ENCODE data around the gene SHLD1.
"Not testable (repeated sequence)": the region's sequence is repeated elsewhere in the genome, so short reads cannot be mapped to it uniquely, and the experiment has no call there.

SHLD1 gene, protein sequence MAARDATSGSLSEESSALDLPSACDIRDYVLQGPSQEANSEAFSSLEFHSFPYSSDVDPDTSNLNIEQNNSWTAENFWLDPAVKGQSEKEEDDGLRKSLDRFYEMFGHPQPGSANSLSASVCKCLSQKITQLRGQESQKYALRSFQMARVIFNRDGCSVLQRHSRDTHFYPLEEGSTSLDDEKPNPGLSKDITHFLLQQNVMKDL

DNA sequence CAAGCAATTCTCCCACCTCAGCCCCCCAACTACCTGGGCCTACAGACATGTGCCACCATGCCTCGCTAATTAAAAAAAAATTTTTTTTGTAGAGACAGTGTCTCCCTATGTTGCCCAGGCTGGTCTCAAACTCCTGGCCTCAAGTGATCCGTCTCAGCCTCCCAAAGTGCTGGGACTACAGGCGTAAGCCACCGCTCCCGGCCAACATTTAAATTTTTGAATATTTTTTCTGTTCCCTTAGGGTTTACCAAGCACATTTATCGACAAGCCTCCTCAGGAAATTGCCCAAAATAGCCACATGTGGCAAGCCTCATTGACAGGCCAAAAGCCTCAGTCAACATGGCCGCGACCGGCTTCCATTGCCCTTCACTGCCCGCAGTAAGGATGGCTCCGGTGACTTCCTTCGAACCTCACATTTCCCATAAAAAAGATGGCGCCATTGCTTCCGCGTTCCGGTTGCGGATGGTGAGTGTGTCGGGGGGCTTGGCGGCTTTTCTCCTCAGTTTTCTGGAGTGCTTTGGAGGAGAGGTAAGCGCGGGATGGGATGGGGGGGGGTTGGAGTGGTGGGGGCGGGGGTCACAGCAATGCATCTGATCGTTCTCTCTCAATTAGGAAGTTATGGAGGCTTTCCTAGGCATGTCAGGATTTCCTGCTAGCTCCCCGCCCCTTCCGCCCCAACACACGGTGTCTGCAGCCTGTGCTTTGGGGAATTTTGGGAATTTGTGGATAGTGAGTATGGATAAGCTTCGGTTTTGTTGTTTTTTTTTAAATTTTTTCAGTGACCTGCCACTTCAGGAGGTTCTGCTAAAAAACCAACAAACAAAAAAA lies at the start of gene SHLD1:
TSS of gene SHLD1 (plus strand) at position 450 of the 828 bp plus-strand sequence. CDS start 22,465 bp downstream, outside the sequence.
- in situ Hi-C loops (cut with MboI; ENCODE audit: low sequenced_read_pairs): no loop called here

DNA sequence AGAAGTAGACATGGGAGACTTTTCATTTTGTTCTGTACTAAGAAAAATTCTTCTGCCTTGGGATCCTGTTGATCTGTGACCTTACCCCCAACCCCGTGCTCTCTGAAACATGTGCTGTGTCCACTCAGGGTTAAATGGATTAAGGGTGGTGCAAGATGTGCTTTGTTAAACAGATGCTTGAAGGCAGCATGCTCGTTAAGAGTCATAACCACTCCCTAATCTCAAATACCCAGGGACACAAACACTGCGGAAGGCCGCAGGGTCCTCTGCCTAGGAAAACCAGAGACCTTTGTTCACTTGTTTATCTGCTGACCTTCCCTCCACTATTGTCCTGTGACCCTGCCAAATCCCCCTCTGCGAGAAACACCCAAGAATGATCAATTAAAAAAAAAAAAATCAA lies 47.9 kb upstream of the SHLD1 start:
- in situ Hi-C loops (cut with MboI; ENCODE audit: low sequenced_read_pairs): loop anchor here (25.0 kb wide), 1 partner anchor 110 kb away; no protein-coding TSS in a partner anchor

DNA sequence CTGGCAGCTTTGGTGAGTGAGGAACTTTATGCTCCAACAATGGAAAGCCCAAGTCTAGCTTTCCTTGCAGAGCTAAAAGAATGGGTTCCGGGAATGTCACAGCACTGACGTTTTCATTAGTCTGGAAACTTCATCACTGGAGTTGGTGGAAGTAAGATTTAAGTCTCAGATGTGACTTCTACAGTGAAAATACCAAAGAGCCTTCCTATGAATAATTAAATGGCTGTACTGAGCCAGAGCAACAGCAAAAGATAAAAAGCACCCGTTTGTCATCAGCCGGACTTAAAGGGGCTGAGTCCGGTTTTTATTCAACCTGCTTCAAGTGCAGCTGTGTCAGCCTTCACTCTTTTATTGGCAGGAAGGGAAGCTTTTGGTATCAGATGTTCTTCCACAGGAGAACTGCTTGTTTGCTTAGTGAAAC lies 46.5 kb upstream of the SHLD1 start:
- in situ Hi-C loops (cut with MboI; ENCODE audit: low sequenced_read_pairs): loop anchor here (25.0 kb wide), 1 partner anchor 109 kb away; no protein-coding TSS in a partner anchor

DNA sequence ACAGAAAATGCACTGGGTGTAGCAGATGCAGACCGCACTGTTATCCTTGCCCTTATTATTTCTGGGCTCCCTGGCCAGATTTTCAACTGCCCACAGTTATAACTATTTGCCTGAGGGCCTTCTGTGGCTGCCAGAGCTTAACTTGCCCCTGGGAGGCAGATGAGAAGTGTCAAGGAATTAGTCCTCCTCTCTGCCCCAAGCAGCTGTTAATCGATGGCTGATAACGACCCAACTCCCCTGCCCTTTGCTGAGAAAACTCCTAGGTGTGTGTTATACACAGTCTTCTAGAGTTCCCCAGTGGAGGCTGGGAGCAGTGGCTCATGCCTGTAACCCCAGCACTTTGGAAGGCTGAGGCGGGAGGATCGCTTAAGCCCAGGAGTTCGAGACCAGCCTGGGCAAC lies 44.4 kb upstream of the SHLD1 start:
- in situ Hi-C loops (cut with MboI; ENCODE audit: low sequenced_read_pairs): loop anchor here (25.0 kb wide), 1 partner anchor 106 kb away; no protein-coding TSS in a partner anchor

DNA sequence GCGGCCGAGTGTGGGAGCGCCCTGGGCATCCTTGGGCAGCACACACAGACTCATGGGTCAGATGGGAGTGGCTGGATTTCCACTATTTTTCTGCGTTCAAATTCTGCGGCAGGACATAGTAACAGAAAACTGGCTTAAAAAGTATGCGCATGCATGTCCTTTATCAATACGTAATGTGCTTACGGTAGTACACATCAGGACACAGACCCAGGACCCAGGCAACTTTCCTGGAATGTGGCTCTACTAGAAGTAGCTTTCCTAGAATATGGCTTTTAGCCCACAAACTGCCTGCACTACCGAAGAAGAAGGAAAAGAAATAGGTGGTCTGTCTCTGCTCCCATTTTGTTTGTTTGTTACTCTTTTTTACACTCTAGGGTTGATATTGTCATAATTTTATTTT lies 43.4 kb upstream of the SHLD1 start:
- in situ Hi-C loops (cut with MboI; ENCODE audit: low sequenced_read_pairs): loop anchor here (25.0 kb wide), 1 partner anchor 106 kb away; no protein-coding TSS in a partner anchor

DNA sequence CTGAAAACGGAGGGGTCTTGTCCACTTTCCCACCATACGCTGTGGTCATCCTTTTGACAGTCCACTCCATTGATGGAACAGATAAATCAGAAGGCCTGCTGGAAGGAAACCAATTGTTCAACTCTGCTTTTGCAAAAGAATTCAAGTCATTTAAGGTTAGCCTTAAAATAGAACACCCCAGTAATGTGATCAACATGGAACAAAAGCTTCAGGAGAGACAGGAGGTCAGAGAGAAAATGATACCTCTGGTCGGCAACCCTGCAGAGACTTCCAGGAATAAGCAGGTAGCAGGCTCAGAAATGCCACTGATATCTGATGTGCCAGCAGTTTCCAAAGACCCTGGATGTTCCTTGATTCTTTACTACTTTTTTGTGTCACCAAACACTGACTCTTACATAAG lies 39.6 kb upstream of the SHLD1 start:
- in situ Hi-C loops (cut with MboI; ENCODE audit: low sequenced_read_pairs): loop anchor here (25.0 kb wide), 1 partner anchor 102 kb away; no protein-coding TSS in a partner anchor

DNA sequence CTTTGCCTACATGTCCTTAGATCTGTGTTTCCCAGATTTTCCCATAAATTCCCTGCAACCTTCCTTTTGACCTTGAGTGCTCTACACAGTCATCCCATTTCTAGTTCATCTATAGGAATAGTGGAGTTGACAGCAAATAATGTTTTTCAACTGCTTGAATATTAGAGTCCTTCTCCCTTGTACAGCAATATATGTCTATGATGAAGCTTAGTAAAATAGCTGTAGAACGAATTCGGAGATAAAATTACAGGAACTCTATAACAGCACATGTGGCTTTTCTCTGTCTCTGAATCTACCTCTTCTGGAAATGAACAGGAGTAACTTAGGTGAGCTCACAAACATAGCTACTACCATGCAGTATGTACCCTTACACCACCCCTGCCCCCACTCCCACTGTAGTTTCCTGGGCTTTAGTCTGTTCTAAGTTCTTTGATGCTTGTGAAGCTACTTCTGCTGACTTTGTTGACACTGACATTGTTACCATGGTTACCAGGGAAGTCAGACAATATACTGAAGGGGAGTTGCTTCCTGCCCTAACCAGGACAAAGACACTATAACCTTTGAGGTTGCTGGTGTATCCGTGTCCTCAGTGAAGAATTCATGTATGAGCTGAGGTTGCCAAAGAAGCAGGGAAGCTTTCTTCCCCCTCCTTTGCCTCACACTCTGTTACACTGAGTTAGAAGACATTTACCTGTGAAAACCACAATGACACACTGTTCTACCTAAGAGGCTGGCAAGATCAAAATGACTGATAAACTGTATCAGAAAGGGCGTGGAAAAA lies 35.8 kb upstream of the SHLD1 start:
- in situ Hi-C loops (cut with MboI; ENCODE audit: low sequenced_read_pairs): loop anchor here (25.0 kb wide), 1 partner anchor 98 kb away; no protein-coding TSS in a partner anchor

DNA sequence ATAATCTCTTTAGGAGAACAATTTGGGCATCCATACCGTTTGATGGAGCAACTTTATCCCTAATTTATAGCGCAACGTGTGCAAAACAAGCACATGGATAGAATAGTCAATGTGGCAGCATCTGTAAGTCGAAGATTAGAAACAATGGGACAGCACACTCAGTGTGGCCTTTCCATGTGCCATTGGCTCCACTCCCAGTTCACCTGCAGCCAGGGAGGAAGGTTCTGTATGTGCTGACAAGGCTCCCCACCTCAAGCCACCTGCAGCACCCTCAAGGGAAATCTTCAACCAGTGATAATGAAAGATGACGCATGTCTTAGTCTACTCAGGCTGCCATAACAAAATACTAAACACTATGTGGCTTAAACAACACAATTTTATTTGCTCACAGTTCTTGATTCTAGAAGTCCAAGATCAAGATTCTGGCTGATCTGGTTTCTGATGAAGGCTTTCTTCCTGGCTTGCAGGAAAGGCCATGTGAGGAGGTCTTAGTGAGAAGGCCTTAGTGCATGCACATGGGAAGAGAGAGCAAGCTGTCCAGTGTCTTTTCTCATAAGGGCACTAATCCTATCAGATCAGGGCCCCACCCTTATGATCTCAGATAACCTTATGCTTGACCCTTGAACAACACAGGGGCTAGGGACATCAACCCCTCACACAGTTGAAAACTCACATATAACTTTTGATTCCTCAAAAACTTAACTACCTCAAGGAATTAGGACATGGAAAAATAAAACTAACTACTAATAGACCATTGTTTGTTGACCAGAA lies 34.9 kb upstream of the SHLD1 start:
- in situ Hi-C loops (cut with MboI; ENCODE audit: low sequenced_read_pairs): loop anchor here (25.0 kb wide), 1 partner anchor 97 kb away; no protein-coding TSS in a partner anchor

DNA sequence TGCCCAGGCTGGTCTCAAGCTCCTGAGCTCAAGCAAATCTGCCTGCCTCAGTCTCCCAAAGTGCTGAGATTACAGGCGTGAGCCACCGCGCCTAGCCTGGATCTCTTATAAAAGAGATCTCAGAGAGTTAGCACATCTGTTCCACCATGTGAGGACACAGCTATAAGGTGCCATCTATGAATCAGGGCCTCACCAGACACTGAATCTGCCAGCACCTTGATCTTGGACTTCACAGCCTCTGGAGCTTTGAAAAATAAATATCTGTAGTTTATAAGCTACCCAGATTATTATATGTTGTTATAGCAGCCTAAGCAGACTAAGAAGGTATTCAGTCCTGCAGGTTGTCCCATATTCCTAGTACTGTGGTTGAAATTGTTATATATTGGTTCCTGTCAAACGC lies 33.2 kb upstream of the SHLD1 start:
- in situ Hi-C loops (cut with MboI; ENCODE audit: low sequenced_read_pairs): loop anchor here (25.0 kb wide), 1 partner anchor 95 kb away; no protein-coding TSS in a partner anchor

DNA sequence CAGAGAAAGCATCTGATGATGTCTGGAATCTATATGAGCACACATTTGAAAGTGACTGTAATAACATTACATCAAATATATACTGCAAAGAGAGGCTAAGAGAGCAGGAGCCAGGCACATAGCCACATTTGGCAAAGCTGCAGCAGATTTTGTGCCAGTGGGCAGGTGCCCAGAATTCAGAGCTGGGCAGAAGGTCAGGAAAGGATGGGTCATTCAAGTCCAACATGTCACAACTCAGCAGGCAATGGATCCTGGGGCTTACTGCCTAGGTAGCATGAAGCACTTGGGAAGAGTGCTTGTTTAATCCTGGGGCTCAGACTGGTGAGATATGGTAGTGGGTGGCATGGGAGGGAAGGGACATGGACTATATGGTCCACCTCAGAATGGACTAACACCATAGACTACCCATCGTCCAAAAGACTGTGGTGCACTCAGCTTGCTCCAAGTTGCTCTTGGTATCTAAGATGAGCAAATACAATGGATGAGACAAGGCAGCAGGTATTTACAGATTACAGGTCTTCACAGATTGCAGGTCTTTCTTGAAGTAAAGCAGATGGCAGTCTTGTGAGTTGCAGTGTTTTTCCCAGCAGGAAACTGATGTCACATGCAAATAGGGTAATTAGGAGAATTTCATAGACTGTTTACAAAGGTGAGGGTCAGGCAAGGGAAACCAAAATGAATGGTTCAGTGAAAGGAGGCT lies 31.2 kb upstream of the SHLD1 start:
- in situ Hi-C loops (cut with MboI; ENCODE audit: low sequenced_read_pairs): loop anchor here (25.0 kb wide), 1 partner anchor 93 kb away; no protein-coding TSS in a partner anchor

DNA sequence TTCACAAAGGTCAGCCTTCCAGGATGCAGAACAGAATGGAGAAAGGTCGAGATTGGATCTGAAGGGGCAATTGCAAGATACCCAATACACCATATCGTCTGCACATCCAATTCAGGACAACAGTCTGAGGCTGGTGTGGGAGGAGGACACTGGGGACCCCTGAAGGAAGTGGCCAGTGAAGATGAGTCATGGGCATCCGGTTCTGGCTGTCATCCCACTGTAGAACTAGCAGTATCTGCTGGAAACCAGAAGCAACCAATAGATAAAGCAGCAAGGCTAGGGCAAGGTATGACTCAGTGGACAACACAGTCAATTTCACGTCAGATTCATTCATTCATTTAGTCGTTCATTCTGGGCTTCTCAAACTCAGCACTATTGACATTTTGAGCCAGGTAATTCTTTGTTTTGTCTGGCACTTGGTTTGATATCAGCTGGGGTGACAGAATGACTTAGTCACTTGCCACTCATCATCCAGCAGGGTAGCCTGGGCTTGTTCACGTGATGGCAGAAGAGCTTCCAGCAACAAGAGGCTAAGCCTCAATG lies 30.3 kb upstream of the SHLD1 start:
- in situ Hi-C loops (cut with MboI; ENCODE audit: low sequenced_read_pairs): loop anchor here (25.0 kb wide), 1 partner anchor 92 kb away; no protein-coding TSS in a partner anchor

DNA sequence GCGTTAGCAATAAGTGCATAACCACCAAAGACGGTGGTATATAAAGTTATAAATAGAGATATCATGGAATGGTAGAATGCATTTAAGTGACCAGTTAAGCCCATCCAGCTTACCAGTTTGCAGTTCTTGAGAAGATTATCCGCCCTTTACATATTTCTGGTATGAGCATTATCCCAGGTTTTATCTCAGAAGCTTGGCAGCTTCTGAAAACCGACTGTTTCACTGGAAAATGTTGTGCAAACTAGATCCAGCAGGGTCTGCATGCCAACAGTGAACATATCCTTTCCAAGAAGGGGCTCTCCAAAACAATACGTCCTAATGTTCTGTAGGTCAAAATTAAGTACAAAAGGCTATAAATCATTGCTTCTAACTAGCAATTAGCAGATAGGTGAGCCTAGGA lies 29.5 kb upstream of the SHLD1 start:
- in situ Hi-C loops (cut with MboI; ENCODE audit: low sequenced_read_pairs): loop anchor here (25.0 kb wide), 1 partner anchor 92 kb away; no protein-coding TSS in a partner anchor

DNA sequence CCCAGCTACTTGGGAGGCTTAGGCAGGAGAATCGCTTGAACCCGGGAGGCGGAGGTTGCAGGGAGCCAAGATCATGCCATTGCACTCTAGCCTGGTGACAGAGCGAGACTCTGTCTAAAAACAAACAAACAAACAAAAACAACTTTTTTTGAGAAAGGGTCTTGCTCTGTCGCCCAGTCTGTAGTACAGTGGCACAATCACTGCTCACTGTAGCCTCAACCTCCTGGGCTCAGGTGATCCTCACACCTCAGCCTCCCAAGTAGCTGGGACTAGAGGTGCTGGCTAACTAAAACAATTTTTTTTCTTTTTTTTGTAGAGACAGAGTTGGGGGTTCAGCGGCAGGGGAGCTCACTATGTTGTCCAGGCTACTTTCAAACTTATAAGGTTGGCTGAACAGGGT lies 28.8 kb upstream of the SHLD1 start:
- in situ Hi-C loops (cut with MboI; ENCODE audit: low sequenced_read_pairs): loop anchor here (25.0 kb wide), 1 partner anchor 91 kb away; no protein-coding TSS in a partner anchor

DNA sequence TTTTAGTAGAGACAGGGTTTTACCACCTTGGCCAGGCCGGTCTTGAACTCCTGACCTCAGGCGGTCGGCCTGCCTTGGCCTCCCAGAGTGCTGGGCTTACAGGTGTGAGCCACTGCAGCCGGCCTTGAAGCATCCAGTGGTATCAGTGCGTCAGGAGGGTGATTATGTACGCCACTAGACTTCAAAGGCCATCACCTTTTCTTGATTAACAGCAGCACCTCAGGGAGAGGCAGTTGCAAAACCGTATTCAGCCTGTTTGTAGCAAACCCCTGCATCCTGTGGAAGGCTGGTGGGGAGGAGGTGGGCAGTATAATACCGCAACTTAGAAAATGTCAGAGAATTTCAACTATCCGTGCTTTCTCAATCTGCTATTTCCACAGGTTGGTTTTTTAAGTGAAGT lies 27.3 kb upstream of the SHLD1 start:
- in situ Hi-C loops (cut with MboI; ENCODE audit: low sequenced_read_pairs): loop anchor here (25.0 kb wide), 1 partner anchor 89 kb away; no protein-coding TSS in a partner anchor

DNA sequence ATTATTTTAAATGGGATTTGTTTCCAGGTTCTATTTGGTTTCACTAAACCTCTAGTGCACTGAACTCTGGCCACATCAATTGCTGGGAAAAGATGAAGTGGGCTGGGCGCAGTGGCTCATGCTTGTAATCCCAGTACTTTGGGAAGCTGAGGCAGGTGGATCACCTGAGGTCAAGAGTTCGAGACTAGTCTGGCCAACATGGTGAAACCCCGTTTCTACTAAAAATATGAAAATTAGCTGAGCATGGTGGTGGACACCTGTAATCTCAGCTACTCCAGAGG lies 25.1 kb upstream of the SHLD1 start:
- in situ Hi-C loops (cut with MboI; ENCODE audit: low sequenced_read_pairs): not testable (repeated sequence)

DNA sequence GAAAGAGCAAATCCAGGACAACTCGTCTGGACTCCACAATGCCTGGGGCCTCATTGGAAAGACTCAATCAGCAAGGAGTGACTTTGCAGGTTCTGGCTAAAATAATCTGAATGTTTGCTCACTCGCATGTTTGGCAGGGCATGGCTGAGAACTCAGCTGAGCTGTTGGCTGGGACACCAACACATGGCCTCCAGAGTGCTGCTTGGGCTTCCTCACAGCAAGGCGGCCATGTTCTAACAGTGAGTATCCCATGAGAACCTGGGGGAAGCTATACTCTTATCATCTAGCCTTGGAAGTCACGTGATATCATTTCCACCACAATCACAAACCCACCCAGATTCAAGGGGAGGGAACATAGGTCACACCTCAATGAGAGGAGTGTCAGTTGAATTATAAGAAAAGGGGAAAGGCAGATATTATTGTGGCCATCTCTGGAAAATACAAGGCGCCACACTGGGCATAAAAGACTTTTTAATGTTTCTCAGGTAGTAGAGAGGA lies 23.1 kb upstream of the SHLD1 start:
- in situ Hi-C loops (cut with MboI; ENCODE audit: low sequenced_read_pairs): no loop called here

DNA sequence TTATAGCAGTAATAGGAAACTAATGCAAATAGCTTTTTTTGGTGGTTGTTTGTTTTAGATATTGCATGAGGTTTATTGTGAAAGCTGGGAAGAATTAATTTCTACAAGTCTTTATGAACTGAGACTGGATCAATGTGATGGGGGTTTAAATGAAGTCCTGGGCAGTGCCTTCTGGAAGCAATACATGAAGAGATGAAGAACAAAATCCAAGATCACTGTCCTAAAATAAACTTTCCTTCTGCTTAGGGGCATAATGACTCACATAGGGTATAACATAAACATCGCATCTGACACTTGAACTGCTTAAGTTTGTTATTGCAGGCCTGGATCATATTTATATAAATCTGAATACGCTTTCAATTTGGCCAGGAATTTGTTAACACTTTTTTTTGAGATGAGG lies 20.9 kb upstream of the SHLD1 start:
- in situ Hi-C loops (cut with MboI; ENCODE audit: low sequenced_read_pairs): no loop called here

DNA sequence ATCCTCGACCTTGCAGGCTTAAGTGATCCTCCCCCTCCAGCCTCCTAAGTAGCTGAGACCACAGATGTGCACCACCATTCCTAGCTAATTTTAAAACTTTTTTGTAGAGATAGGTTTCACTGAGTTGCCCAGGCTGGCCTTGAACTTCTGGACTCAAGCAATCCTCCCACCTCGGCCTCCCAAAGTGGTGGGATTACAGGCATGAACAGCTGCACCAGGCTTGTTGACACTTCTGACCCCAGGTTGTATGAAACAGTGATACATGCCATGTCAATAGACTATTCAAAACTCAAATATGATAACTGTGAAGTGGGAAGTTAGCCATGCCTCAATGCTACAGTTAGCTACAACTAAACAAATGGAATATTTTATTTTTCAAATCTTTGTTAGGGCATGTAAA lies 20.1 kb upstream of the SHLD1 start:
- in situ Hi-C loops (cut with MboI; ENCODE audit: low sequenced_read_pairs): no loop called here

DNA sequence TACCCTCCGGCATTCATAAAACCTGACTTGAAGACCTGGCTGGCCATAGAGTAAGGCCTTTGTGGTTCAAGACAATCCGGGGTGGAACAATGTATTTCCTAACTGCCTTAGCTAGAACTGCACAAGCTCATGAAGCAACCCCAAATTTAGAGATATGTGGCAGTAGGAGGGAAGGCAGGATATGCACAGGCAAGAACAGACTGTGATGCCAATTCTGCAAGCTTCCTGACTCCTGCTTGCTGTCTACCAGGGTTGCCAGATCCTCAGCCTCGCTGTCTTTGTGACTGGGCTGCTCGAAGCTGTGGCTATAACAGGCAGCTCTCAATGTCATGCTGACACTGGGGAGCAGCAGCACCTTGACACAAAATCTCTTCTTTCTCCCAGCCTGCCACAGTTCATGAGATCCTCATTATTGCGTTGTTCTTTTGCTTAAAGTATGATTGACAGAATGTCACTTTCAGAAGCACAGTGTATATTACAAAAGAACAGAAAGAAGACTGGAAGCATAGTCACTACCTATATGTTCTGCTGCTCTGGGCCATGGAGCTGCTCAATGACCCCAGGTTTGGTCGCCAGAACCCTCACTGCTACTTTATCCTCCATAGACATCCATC lies 18.3 kb upstream of the SHLD1 start:
- in situ Hi-C loops (cut with MboI; ENCODE audit: low sequenced_read_pairs): no loop called here

Measured in HL-60/S4 treated with retinoic acid at 250 ng/mL for 4 days and 3 days (cell line).